ENCODE results near the gene LYZL6. TPM values are rescaled to one million over a fixed set of nuclear protein-coding genes. Genes with fewer than 3 reads are reported as not detected.

Gene LYZL6
- total RNA-seq, 1 donor from 2014 or later, result not detected

GRCh38 chr17:35982409-35983191 is 39.1 kb upstream of the LYZL6 start:
- no peak for TF ChIP-seq CTCF (IDR thresholded peaks at IDR 0.05)
- no peaks in the 10 kb centered on the region for H3K36me3 ChIP-seq
- H3K27me3 ChIP-seq (ENCODE audit: low read depth), result no peaks in the 10 kb centered on the region
- H3K27ac ChIP-seq, result no peak overlapping the region
- H3K9me3 ChIP-seq, result no peaks in the 10 kb centered on the region
- no peak overlapping the region for H3K4me3 ChIP-seq
- ATAC-seq (no peak), DNase-seq (no peak)
- intact Hi-C loops (cut with DNase I), result no loop called here
- H3K4me1 ChIP-seq, result peaks cover 8% of the 10 kb centered on the region

- Histone ChIP-seq H3K4me1 (peaks cover under 1% of the 10 kb centered on the region), H3K9me3 (no peaks in the 10 kb centered on the region), H3K4me3 (no peak overlapping the region), H3K27me3 (ENCODE audit: low read depth) (no peaks in the 10 kb centered on the region), H3K27ac (no peak overlapping the region), H3K36me3 (no peaks in the 10 kb centered on the region)
- intact Hi-C loops (cut with DNase I), result no loop called here
- no peak for TF ChIP-seq CTCF (IDR thresholded peaks at IDR 0.05)
- DNase-seq, result no peak
- ATAC-seq, result no peak
Observed at GRCh38 chr17:35981908-35982330, 38.4 kb upstream of the LYZL6 start.

- Histone ChIP-seq H3K27ac (no peak within 1 kb of the TSS), H3K27me3 (ENCODE audit: low read depth) (no peaks in the 10 kb centered on the region), H3K9me3 (no peaks in the 10 kb centered on the region), H3K4me1 (no peaks in the 10 kb centered on the region), H3K36me3 (no peaks in the 10 kb centered on the region), H3K4me3 (no peak within 1 kb of the TSS)
- DNase-seq (no peak), ATAC-seq (no peak)
- TF ChIP-seq CTCF (IDR thresholded peaks at IDR 0.05), result no peak
- intact Hi-C loops (cut with DNase I), result no loop called here
Observed at GRCh38 chr17:35981246-35981645, 37.7 kb upstream of the LYZL6 start, which contains the start of gene CCL16. Gene CCL16, minus strand, starts transcription at chr17:35981497. Its CDS starts 77 bp downstream, at chr17:35981420.

- no peaks in the 10 kb centered on the region for H3K36me3 ChIP-seq
- intact Hi-C loops (cut with DNase I), result no loop called here
- H3K4me1 ChIP-seq, result peaks cover 5% of the 10 kb centered on the region
- no peak overlapping the region for H3K27ac ChIP-seq
- H3K9me3 ChIP-seq, result no peaks in the 10 kb centered on the region
- no peak overlapping the region for H3K4me3 ChIP-seq
- no peak for ATAC-seq
- no peak for DNase-seq
- no peak for TF ChIP-seq CTCF (IDR thresholded peaks at IDR 0.05)
- H3K27me3 ChIP-seq (ENCODE audit: low read depth), result no peaks in the 10 kb centered on the region
Observed at GRCh38 chr17:35978346-35978745, 34.8 kb upstream of the LYZL6 start.

GRCh38 chr17:35977509-35977908 is 34.0 kb upstream of the LYZL6 start:
- Histone ChIP-seq H3K4me3 (no peak overlapping the region), H3K4me1 (peaks cover 9% of the 10 kb centered on the region), H3K27ac (no peak overlapping the region), H3K9me3 (no peaks in the 10 kb centered on the region), H3K36me3 (no peaks in the 10 kb centered on the region), H3K27me3 (ENCODE audit: low read depth) (no peaks in the 10 kb centered on the region)
- ATAC-seq, result peak in 1 of 2 donors; percentile 7
- no peak for DNase-seq
- intact Hi-C loops (cut with DNase I), result no loop called here
- no peak for TF ChIP-seq CTCF (IDR thresholded peaks at IDR 0.05)
